ENCODE results near the gene NRGN. TPM values are rescaled to one million over a fixed set of nuclear protein-coding genes. Genes with fewer than 3 reads are reported as not detected.

NRGN gene
- total and polyA plus RNA-seq, 10 of the 15 experiments (the other 5 are each of a cell fraction or from before 2014, with no cell fraction given), result 0.36 to 3.2 (median 1.1) TPM; not detected in 2

DNA sequence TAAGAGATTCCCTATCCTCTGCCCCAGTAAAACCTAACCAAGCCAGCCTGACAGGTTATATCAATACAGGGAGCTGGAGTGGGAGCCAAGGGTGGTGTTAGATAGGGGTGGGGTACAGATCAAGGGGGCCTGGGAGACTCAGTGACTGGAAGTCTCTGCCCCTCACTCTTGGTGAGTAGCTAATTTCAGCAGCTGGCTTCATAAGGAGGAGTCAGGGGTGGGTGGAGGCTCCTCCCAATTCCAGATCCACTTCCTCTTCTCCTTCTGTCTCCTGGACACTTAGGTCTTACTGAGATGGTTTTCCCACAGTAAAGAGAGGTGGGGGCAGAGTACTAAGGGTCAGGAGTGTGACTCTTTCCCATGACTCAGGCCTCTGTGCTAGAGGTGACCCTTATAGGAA is 13.5 kb downstream of the NRGN start:
- Histone ChIP-seq H3K9me3 (replicated peaks; ENCODE audit: control insufficient read depth, insufficient read depth, low read length) (no peaks in the 10 kb centered on the region), H3K4me3 (no peak overlapping the region), H3K4me1 (ENCODE audit: control insufficient read depth, insufficient read depth, low read length) (peaks cover 2% of the 10 kb centered on the region; the same call in 1 of the 2 replicates), H2AFZ (ENCODE audit: control insufficient read depth, low read depth, low read length) (no peak overlapping the region), H4K20me1 (ENCODE audit: control insufficient read depth, insufficient read depth) (no peaks in the 10 kb centered on the region), H3K27me3 (replicated peaks in 1 of 2; ENCODE audit: control insufficient read depth in 2 of 2, insufficient read depth in 2 of 2, low read length in 1 of 2) (no peaks in the 10 kb centered on the region), H3K36me3 (ENCODE audit: control insufficient read depth in 2 of 2, insufficient read depth in 2 of 2, low read length in 1 of 2) (no peaks in the 10 kb centered on the region; a peak in 1 of 4 replicates), H3K4me2 (ENCODE audit: control insufficient read depth, insufficient read depth) (no peak overlapping the region), H3K9ac (ENCODE audit: control insufficient read depth, insufficient read depth, low read length) (no peak overlapping the region), H3K79me2 (ENCODE audit: control insufficient read depth, insufficient read depth, low read length) (peaks cover 8% of the 10 kb centered on the region), H3K27ac (ENCODE audit: control insufficient read depth, insufficient read depth) (no peak overlapping the region)
- intact Hi-C loops (cut with micrococcal nuclease; ENCODE audit: unreplicated experiment), result no loop called here
- TF ChIP-seq ZBTB4 (CRISPR knock-in tag; IDR thresholded peaks at IDR 0.05) (no peak), IRF4 (IDR thresholded peaks at IDR 0.05; ENCODE audit: low read depth, low read length) (no peak), SPI1 (IDR thresholded peaks at IDR 0.05; ENCODE audit: borderline replicate concordance, insufficient read depth, low read depth, low read length) (peak; percentile 55; the same call in 1 of the 2 replicates), SIN3A (IDR thresholded peaks at IDR 0.05; ENCODE audit: low read depth, low read length) (no peak), POLR2AphosphoS2 (IDR thresholded peaks at IDR 0.05; ENCODE audit: low read depth, low read length) (no peak)
- ChIA-PET POLR2A (no interaction called here), RAD21 (ENCODE audit: unreplicated experiment) (interaction anchor here (0.8 to 1.0 kb wide), 3 partner anchors 8 to 83 kb away, joined by 3 read pairs; no protein-coding TSS in a partner anchor), SMC1A (ENCODE audit: uncharacterized antibody, unreplicated experiment) (interaction anchor here (1.1 to 1.5 kb wide), 2 partner anchors 20 to 82 kb away, joined by 3 read pairs; no protein-coding TSS in a partner anchor), CTCF (interaction anchor here (0.7 to 2.2 kb wide), 4 partner anchors 40 to 346 kb away, joined by 3 to 10 read pairs (median 4); no protein-coding TSS in a partner anchor)
- ATAC-seq, result no peak
- no peak for DNase-seq (ENCODE audit: low read depth, low spot score)
- in situ Hi-C loops (cut with MboI), result no loop called here
- no TSS peak for BruUV-seq (replicated peaks)
- no peak for FAIRE-seq

Data from GM12878 (cell line).